ENCODE measurements around the gene FAM168B.
"Not testable (repeated sequence)": the region's sequence is repeated elsewhere in the genome, so short reads cannot be mapped to it uniquely, and the experiment has no call there.

The FAM168B gene

DNA sequence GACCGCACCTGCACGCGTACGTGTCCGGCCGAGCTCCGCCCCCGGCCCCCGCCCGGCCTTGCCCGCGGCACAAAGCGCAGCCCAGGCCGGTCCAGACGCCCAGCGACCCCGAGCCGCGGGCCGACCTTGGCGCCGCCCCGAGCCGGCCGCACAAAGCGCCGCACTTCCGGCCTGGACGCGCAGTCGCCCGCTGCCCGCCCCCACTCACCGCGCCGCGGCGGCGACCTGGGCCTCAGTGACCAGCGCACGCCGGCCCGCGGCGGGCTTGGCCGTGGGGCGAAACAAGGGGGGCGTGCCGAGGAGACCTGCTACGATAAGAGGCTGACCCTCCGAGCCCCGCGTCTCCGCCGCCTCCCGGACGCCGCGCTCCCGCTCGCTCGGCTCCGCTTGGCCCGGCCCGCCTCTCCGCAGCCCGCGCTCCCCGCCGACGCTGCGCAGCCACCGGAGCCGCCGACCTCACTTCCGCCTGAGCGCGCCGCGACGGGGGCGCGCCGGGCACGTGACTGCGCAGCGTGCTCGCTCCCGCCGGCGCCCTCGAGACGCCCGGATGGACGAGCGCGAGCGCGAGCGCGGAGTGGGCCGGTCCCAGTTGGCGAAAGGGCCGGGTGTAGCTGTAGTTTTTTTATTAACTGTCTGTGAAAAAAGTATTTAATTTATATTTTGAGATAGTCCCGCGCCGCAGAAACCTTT is at the start of gene FAM168B:
FAM168B (minus strand) TSS at position 455 of the 690 bp plus-strand sequence. CDS start 10,814 bp downstream, outside the sequence.
- DNase-seq = peak; percentile 88

DNA sequence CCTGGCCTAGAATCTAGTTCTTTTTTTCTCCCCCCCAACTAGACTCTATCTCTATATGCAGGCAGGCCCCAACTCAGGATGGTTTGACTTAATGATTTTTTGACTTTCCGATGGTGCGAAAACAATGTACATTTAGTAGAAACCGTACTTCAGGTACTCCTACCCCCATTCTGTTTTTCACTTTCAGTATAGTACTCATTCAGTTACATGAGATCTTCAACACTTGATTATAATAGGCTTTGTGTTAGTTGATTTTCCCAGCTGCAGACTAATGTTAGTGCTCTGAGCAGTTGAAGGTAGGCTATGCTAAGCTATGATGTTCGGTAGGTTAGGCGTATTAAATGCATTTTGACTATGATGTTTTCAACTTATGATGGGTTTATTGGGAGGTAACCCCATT is 49.6 kb upstream of the FAM168B start:
- DNase-seq = no peak

GRCh38 chr2:131140581-131140980 is 47.3 kb upstream of the FAM168B start:
- DNase-seq = no peak

DNA sequence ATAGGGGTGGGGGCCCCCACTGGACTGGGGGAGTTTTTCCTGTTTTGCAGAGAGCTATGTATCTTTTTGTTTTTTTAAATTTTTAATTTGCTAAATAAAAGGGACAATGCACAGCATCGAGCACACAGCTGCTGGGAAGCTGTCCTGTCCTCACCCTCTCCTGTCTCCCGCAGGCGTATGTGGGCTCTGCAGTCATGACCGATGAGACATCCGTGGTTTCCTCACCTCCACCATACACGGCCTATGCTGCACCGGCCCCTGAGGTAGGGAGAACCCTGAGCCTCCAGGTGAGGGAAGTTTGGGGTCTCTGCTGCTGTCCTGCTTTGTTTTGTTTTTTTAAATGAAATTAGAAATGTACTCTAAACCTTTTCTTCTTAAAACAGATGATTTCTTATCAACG is 39.5 kb upstream of the FAM168B start:
- no peak for DNase-seq

- no peak for DNase-seq
These were observed 37.0 kb upstream of the FAM168B start for GRCh38 chr2:131130298-131130596.

GRCh38 chr2:131127981-131128380 is 34.7 kb upstream of the FAM168B start:
- no peak for DNase-seq

DNA sequence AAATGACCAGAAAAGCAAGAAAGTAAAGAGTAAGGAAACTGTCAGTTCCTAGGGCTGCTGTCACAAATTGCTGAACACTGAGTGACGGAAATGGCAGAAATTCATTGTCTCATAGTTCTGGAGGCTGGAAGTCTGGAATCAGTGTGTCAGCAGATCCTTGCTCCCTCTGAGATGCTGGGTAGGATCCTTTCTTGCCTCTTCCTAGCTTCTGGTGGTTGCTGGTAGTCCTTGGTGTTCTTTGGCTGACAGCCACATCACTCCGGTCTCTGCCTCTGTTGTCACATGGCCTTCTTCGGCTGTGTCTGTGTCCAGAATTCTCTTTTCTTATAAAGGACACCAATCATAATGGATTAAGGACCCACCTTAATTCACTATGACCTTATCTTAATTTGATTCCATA is 33.8 kb upstream of the FAM168B start:
- DNase-seq = peak; percentile 45

- peak; percentile 45 for DNase-seq
These were observed 33.2 kb upstream of the FAM168B start for GRCh38 chr2:131126436-131126835.

GRCh38 chr2:131125195-131125757 is 32.0 kb upstream of the FAM168B start:
- peak; percentile 13 for DNase-seq

DNA sequence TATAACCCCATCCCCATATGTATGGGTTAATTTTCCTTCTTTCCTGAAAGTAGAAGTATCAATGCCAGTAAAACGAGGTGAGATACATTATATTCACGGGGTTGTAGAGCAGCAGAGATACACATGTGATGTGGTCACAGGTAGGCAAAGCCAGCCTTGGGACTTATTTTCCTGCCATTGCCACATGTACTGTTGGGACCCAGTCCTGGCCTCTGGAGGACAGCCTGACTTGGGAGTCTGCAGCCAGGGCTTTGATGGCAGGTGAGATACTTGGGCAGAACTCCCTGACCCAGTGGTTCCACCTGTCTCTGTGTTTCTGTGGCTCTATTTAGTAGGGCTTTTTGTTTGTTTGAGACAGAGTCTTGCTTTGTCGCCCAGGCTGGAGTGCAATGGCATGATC is 29.9 kb upstream of the FAM168B start:
- DNase-seq = no peak

DNA sequence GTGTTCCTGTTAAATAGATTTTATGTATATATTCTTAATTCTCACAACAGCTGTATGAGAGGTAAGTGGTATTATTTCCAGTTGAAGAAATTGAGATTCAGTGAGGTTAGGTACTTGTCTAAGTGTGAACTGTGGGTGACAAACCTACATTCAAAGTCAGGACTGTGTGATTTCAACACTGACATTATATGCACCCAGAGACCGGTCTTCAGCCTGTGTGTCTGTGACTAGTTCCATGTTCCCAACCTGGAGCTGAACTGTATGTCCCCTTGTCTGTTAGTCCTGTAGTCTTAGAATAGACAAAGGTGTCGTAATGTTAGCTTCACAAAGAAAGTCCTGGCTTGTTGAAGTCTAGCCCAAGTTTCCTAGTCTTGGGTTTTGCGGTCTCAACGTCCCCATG is 29.2 kb upstream of the FAM168B start:
- DNase-seq = no peak

DNA sequence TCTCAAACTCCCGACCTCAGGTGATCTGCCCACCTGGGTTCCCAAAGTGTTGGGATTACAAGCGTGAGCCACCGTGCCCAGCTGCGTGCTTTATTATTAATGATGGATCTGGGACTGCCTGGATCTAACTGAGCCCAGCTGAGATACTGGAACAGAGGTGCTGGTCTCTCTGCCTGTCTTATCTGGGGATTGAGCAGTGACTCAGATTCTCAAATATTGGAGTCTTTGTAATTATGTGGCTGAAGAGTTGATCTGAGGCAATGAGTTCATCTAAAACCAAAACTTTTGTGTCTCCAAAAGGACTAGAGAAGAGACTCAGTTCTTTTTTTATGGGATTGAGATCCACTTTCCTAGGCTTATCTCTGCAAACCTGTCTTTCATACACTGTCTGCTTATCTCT is 28.2 kb upstream of the FAM168B start:
- no peak for DNase-seq

DNA sequence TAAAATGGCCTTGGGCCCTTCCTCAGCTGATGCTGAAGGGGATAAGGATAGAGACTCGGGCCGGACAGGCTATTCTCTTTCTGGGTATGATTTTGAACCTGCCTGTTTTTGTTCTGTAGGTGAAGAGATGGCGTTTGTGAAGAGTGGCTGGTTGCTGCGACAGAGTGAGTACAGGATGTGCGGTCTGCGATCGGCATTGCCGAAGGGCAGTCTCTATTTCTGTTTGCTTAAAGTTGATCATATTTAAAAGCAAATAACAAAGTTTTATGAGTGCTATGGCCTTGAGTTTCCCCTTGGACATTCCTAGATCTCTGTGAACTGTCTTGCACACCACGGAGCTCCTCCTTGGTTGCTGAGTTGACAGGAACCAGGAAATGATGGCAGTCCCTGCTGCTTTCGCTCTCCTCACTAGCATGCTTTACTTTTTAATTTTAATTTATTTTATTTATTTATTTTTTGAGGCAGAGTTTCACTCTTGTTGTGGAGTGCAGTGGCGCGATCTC is 27.6 kb upstream of the FAM168B start:
- DNase-seq = no peak

- no peak for DNase-seq
These were observed 22.5 kb upstream of the FAM168B start for GRCh38 chr2:131115752-131116151.

- not testable (repeated sequence) for DNase-seq
These were observed 21.7 kb upstream of the FAM168B start for GRCh38 chr2:131114950-131115349.

DNA sequence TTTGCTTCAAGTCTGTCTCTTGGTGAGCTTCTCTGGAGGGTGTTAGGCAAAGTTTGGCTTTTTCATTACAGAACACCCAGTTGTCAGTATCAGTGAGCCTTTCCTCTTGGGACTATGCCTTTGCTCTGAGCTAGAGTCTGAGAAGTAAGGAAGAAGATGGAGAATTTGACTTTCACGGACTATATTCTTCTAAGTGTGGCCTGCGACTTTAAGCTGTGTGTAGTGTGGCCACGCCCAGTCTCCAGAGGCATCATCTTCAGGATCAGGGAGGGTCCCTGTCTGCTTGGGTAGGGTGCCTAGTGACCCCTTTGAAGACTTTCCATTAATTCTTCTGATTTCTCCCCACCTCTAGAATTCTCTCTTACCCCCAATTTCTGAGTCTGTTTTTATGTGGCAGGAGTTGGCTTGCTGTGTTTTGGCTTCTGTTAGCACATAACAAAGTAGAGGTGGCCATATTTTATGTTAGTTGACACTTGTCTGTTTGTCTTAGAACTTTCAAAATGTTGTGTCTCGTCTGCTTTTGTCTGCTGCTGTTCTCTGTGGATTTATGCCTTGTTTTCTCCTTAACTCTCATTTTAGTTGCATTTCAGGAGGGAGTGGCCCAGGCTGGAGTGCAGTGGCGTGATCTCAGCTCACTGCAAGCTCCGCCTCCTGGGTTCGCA is 20.4 kb upstream of the FAM168B start:
- no peak for DNase-seq

- DNase-seq = no peak
These were observed 19.3 kb upstream of the FAM168B start for GRCh38 chr2:131112529-131112928.

DNA sequence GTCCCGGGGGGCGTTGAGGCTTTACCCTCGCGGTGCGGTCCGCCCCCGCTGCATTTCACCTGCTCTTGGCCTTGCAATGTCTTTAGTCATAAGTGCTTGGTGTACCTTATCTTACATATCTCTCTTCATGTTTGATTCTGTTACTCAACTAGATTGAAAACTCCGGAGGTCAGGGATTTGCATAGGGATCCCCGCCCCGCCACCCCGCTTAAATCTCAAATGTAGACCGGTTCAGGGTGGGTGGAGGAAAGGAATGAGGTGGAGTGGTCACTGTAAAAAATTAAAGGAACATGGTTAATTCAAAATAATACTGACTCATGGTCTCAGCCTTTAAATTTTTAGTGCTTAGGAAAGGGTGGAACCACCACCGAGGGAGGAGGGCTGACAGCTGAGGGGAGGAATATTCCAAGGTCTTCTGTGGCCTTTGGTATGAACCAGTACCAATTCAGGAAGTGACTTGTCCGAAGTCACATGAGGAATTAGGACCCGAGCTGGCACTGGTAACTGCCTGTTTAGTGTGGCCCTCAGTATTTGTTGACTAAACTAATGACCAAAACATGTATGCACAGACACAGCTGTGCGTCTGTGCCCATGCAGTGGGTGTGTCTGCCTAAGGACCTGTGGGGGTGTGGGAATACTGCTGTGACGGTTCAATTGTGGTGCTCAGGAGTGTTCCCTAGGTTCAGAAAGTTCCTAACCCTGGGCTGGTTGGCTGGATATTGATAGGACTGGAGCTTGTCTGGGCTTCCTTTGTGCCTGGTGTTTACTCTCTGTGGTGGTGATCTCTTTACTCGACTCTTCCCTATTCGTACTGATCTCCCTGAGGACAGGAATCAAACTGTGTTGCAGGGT is 12.9 kb upstream of the FAM168B start:
- DNase-seq = no peak

- DNase-seq = peak; percentile 92
These were observed 12.1 kb upstream of the FAM168B start, which contains the start of gene PLEKHB2 for GRCh38 chr2:131105156-131105949. Gene PLEKHB2 (plus strand): TSS chr2:131105336. CDS start chr2:131120942, 15,606 bp downstream.

DNA sequence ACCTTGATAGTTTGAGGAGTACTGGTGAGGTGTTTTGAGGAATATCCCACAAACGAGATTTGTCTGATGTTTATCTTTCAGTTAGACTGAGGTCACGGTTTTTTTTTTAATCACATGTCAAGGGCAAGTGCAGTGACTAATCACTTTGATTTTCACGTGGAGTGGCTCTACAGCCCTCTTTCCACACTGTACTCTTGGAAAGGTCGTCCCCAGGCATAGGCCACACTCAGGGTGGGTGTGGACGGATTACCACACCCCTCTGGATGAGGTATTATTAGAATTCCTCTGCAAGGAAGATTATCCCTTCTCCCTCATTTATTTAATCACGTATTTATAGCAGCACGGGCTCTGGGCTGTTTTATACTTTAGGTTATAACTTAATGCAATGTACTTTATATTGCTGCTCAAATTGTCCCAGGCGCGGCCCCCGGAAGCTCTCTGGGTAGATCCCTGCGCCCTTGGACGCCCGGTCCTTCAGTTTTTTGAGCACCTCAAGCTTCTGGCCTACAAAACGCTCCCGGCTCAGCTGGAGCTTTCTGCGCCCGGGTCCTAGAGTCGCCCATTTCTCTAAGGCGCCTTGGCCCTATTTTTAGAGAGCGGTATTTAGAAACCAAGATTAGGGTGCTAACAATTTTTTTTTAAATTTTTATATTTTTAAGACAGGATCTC is 11.4 kb upstream of the FAM168B start:
- DNase-seq = peak; percentile 88

DNA sequence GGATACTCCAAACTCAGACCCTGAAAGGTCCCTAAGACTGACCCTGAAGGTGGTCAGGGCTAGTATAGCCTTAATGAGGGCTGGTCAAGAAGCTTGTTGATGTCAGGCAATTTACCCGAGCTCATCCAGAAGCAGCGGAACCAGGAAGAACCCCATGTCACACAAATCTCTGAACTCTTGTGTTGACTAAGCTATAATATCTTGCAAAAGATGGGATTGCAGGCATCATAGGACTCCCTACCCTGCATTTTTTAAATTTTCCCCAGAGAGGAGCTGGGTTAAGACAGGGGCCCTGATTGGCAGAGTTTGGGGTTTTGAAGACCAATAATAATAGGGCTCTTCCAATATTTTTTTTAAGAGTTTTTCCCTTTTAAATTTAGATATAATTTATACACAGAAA is 9.9 kb upstream of the FAM168B start:
- no peak for DNase-seq

Measured in midbrain (tissue), 1 donor.